Measurements from ENCODE around the gene CDC42EP5.

The CDC42EP5 gene

DNA sequence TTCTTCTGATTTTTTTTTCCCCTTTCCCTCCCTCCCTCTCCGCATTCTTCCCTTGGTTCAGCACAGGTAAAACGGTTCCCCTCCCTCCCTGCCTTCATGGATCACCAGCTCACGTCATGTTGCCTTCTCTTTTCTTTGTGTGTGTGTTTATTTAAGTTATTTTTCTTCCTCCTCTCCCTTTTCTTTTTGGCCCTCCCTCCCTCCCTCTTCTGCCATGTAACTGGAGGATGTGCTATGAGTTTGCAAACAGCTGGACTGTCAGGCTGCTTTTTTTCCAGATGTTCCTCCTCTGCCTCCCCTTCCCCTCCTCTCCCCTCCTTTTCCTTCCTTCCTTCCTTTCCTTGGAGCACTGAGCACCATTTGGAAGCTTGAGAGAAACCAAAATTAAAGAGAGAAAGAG lies 11.5 kb downstream of the CDC42EP5 start:
- DNase-seq, result no peak

DNA sequence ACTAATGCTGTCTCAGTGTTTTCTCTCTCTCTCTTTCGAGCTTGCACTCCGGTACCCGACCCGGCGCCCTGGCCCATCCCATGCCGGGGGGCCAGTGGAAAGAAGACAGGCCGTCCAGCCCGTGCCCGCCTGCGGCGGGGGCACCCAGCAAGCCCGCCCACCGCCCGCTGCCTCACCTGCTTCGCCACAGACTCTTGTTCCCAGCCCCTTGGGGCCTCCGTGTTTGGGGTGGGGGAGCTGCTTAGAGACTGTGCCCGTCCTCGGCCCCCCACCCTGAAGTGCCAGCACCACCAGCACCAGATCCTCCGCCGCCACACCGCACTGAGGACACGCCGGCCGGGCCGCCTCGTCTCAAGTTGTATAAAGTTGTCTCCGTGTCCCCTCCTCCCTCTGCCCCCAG lies 11.9 kb downstream of the CDC42EP5 start:
- no peak for DNase-seq

DNA sequence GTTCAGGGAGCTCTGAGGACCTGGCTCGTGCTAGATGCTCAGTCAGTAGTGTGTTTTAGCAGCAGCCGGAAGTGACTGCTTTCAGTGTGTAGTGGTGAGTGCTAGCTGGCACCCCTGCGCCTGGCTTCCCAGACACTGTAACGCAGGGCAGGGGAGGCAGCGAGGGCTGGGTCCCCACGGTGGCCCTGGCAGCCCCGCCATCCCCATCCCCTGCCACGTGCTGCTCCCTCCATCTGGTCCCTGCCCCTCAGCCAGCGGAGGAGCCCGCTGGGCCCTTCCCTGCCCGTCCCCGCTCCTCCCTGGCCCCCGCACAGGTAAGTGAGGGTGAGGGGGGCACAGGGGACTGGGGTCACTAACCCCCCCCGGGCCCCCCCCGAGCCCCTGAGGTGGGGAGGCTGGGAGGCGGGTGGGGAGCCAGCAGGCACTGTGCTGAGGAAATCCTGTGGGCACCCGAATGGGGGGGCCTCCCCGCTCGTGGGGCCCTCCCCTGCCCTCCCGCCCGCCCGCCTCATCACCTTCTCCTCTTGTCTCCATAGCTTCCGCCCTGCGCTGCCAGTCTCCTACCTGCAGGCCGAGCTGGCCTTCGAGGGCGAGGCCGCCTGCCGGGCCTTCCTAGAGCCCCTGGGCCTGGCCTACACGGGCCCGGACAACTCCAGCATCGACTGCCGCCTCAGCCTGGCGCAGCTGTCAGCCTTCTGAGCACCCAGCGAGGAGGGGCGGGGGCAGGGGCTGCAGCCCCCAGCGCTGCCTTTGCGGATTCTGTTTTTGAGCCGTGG lies 12.7 kb downstream of the CDC42EP5 start:
- no peak for DNase-seq

DNA sequence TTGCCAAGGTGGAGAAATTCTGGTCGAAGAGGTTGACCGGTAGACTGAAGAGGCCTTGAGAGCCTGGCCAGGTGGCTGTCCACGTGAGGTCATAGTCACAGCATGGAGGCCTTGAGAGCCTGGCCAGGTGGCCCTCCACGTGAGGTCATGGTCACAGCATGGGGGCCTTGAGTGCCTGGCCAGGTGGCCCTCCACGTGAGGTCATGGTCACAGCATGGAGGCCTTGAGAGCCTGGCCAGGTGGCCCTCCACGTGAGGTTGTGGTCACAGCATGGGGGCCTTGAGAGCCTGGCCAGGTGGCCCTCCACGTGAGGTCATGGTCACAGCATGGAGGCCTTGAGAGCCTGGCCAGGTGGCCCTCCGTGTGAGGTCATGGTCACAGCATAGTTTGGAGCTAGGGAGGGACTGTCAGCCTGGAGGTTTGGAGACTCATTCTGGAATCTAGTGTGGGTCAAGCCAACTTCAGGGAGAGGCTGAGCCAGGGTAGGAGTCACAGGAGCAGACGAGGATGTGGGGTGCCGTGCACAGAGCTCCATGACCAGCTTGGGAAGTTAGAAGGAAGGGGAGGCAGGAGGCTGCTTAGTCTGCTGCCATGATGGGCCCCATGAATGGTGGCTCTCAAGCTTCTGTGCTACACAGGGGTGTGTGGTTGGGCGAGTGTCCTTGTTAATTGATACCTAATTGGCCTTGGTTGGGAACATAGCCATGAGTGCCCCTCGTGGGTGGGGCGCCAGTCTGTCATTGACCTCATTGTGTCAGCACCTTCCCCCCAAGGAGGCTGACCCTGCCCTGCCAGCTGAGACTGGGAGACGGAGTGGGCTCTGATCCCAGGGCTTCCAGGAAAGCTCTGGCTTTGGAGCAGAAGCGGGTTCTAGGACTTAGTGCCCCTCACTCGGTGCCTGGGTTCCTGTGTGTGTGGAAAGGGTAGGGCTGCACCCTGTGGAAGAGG lies 13.5 kb downstream of the CDC42EP5 start:
- no peak for DNase-seq

DNA sequence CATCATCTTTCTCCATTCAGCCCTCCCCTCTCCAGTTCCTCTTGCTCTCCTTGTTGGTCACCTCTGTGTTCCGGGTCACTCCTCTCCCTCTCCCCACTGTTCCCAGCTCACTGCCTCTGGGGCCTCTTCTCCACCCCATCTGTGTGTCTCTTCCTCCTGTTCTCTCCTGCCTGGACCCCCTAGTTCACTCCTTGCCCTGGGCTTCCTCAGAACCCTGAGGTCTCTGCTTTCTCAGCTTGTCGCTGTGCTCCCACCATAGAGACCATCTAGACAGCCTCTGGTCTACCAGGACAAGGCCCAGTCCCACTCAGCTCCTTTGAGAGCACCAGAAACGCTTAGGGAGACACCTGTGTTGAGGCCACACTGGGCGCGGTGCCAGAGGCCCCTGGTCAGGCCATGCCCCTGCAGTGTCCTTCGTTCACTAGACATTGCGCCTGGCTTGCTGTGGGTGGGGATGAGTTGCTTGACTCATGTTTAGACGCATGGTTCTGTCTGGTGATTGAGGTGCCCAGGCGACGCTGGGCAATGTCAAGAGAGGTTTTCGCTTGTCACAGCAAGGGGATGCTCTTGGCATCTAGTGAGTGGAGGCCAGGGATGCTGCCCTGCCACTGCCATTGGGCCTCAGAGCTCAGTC lies 14.3 kb downstream of the CDC42EP5 start:
- no peak for DNase-seq

DNA sequence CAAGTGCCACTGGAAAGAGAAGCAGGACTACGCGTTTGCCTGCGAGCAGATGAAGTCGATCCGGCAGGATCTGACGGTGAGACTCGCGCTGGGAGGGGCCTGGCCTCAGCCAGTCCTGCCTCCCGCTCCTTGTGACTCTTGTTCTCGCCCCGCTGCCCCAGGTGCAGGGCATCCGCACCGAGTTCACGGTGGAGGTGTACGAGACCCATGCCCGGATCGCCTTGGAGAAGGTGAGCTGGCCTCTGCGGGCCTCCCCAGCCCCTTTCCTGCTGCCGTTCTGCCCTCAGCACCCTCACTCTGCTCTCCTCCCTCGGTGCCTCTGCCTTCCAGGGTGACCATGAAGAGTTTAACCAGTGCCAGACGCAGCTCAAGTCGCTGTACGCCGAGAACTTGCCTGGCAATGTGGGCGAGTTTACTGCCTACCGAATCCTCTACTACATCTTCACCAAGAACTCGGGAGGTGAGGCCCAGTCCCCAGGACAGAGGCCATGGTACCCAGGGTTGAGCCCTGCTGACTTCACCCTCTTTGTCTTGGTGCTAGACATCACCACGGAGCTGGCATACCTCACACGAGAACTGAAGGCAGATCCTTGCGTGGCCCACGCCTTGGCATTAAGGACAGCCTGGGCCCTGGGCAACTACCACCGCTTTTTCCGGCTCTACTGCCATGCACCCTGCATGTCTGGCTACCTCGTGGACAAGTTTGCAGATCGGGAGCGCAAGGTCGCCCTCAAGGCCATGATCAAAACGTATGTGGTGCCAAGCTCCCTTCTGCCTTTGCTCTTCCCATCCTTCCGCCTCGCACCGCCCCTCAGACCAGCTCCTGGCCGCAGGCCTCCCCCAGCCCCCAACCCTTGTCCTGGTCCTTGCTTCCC lies 15.1 kb downstream of the CDC42EP5 start:
- no peak for DNase-seq

DNA sequence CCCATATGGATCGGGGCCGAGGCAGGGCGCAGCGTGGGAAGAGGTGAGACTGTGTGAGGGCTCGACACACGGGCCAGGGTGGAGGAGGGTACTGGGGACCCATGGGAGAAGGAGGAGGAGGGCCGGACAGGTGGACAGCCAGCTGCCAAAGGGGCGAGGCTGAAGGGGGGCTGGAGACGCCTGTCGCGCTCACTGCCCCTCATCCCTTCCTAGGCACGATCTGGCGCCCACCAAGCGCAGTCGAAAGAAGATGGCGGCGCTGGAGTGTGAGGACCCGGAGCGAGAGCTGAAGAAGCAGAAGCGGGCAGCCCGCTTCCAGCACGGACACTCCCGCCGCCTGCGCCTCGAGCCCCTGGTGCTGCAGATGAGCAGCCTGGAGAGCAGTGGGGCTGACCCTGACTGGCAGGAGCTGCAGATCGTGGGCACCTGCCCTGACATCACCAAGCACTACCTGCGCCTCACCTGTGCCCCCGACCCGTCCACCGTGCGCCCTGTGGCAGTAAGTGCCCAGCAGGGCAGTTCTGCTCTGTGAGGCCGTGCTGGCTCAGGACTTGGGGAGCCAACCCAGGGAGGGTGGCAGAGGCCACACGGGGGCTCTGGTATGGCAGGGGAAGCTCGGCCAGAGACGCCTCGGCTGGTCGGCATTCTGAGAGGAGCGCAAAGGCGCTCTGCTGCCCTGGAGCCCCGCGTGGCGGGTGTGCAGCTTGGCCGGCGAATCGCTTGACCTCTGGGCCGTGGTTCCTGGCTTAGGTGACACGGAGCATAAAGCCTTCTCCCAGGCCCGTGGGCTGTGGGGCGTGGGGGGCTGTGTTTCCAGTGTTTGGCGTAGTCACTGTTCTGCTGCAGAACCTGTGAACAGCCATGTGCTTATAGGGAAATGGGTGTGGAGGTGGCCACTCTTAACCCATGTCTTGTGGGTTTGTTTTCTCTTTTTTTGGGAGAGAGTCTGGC lies 16.4 kb downstream of the CDC42EP5 start:
- no peak for DNase-seq

DNA sequence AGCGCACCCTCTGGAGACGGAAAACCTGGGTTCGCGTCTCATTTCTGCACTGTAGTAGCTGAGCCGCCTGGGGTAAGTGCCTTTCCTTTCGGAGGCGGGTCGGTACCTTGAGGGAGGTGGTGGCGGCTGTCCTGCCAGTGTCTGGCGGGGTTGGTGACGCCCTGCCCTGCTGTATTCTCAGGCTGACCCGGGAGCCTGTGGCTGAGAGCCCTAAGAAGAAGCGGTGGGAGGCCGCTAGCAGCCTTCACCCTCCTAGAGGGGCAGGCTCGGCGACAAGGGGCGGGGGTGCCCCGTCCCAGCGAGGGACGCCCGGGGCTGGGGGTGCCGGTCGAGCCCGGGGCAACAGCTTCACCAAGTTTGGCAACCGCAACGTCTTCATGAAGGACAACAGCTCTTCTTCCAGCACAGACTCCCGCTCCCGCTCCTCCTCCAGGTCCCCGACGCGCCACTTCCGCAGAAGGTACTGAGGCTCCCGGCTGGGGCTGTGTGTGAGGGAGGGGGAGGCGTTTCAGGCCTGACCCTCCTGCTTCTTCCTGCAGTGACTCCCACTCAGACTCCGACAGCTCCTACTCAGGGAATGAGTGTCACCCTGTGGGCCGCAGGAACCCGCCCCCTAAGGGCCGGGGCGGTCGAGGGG lies 17.2 kb downstream of the CDC42EP5 start:
- no peak for DNase-seq

DNA sequence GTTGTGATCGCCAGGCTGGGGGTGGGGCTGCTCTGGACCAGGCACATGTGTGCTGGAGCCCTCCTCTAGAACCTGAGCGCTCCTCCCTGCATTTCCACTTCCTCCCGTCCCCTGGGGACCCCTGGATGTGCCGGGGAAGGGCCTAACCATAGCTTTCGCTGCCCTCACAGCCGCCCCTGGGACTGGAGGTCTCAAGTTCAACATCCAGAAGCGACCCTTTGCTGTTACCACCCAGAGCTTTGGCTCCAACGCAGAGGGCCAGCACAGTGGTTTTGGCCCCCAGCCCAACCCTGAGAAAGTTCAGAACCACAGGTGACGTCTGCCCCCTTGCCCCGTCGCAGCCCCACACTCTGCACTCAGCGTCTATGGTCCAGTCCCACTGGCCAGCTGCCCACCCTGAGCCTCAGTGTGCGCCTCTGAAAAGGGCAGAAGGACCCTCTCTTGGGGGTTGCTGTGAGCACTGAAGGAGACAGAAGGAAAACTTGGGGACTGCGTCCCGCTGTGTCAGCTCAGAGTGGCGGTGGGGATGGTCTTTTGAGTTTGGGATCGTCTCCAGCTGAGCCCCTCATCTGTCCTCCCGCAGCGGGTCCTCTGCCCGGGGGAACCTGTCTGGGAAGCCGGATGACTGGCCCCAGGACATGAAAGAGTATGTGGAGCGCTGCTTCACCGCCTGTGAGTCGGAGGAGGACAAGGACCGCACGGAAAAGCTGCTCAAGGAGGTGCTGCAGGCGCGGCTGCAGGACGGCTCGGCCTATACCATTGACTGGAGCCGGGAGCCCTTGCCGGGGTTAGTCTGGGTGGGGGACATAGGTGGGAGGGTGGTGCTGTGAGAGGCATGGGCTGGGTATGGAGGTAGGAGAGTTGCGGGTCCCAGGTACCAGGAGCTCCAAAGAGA lies 18.1 kb downstream of the CDC42EP5 start:
- DNase-seq, result no peak

DNA sequence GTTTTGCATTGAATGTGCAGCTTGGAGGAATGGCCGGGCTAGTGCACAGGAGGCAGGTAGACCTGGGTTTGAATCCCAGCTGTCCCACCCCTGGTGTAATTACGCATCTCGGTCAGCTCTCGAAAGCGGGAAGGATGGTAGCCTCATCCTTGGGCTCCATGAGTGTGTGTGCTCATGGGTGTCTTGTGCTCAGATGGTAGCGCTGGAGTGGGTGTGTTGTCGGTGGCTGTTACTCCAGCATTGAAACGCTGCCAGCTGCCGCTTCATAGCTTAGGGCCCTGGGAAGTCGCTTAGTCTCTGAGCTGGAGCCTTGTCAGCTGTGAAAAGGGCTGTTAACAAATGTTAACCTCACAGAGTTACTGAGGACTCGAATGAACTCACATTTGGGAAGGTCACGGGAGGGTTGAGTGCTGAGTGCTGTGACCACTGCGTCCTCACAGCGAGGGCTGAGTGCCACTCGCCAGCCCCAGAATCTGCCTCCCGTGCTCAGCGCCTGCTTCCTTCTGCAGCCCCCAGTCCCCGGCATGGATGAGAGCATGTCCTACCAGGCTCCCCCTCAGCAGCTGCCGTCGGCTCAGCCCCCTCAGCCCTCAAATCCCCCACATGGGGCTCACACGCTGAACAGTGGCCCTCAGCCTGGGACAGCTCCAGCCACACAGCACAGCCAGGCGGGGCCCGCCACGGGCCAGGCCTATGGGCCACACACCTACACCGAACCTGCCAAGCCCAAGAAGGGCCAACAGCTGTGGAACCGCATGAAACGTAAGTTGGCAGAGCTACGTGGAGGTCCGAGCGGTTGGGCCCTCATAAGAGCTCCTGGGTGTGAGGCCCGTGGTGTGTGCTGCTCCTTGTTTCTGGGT lies 18.9 kb downstream of the CDC42EP5 start:
- no peak for DNase-seq

DNA sequence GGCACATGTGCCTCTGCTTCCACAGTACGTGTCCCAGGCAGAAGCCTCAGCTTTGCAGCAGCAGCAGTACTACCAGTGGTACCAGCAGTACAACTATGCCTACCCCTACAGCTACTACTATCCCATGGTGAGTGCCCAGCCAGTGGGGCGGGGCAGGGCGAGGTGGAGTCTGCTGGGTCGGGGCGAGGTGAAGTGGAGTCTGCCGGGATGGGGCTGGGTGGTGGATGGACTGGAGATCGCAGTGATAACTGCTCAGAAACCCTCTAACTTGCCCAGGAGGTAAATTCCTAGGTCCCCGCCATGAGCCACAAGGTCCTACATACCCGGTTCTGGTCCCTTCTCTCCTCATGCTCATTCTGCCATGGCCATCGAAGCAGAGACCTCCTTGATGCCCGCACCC lies 20.5 kb downstream of the CDC42EP5 start:
- DNase-seq, result no peak

DNA sequence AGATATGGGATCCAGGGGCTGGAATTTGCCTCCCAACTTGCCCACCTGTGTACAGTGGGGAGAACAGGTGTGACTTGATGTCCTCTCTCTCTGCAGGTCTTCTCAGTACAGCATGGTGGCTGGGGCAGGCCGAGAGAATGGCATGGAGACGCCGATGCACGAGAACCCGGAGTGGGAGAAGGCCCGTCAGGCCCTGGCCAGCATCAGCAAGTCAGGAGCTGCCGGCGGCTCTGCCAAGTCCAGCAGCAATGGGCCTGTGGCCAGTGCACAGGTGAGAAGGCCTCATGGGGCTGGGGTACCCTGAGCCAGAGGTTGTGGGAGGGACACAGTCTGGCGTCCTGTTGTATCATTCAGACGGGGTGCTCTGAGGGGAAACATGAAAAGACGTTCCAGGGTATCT lies 21.1 kb downstream of the CDC42EP5 start:
- no peak for DNase-seq

DNA sequence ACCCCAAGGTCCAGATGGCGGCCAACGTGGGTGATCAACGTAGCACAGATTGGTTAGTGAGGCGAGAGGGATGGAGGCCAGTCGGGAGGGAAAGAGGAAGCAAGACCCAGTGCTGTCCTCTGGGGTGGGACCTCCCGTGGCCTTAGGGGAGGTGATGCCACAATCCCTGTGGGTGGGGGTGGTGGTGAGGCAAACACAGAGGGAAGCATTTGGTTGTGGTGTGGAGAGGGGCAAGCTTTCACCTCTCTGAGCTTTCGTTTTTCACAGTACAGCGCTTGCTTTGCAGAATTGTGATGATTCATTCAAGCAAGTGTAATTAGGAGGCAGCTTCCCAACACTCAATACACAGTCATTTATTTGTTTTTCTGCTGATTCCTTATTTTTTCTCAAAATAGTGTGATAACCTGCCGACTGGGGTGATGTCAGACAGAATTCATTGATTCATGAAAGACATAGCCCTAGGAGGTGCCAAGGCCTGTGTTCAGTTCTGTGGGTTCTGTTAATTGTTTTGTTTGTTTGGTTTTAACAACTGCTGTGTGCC lies 21.7 kb downstream of the CDC42EP5 start:
- DNase-seq, result peak in 1 of 2 donors; percentile 25

DNA sequence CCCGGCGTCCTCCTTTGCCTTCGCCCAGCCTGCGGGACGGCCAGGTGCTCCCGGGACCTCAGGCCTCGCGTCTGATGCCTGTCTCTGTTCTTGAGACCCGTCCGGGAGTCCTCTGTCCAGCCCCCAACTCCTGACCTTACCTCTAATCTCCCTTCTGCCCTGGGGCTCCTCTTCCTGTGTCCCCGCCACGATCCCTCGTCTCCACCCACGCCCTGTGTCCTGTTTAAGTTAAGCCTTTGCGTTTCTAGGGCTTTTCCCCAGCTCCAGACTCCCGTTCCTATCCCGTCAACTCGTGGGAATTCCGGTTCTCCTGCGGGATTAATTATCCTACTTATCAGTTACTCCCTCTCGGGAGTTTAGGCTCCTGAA lies 23.4 kb downstream of the CDC42EP5 start:
- no peak for DNase-seq

DNA sequence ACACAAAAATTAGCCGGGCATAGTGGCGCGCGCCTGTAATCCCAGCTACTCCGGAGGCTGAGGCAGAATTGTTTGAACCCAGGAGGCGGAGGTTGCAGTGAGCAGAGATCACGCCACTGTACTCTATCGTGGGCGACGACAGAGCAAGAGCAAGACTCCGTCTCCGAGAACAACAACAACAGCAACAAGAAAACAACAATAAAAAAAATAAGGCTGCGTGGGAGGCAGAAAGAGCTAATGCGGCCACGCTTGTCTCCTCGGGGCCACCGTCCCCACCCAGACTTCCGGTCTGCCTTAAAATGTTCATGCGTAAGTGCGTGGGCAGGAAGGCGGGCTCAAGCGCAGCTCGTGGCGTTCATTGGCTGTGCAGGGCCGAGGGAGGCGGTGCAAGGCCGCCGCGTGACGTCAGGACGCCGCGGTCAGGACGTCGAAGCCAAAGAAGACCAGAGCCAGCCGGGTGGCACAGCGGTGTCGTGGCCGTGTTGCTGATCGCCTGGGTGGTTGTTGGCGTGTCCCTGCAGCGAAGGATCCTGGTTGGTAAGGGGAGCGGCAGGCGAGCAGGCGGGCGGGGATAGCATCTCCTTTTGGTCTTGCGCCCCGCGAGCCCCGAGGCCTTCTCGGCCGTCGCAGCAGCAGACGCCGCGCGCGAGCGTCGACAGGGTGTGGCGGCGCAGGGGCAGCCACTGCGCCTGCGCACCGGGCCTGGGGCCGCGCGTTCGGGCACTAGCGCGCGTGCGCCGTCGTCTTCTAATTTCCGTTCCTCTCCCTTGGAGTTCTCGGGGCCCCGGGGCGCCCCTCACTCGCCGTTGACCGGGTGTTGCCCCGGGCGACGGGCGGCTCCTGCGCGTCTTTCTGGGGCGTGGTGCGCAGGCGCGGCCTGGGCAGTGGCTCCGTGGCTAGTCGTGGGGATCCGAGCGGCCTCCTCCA lies 24.1 kb downstream of the CDC42EP5 start, which contains the start of gene LENG8:
Gene LENG8, plus strand, starts transcription at position 426 of the 927 bp plus-strand sequence. CDS start 2,146 bp downstream, outside the sequence.
- DNase-seq, result peak; percentile 96 to 98

DNA sequence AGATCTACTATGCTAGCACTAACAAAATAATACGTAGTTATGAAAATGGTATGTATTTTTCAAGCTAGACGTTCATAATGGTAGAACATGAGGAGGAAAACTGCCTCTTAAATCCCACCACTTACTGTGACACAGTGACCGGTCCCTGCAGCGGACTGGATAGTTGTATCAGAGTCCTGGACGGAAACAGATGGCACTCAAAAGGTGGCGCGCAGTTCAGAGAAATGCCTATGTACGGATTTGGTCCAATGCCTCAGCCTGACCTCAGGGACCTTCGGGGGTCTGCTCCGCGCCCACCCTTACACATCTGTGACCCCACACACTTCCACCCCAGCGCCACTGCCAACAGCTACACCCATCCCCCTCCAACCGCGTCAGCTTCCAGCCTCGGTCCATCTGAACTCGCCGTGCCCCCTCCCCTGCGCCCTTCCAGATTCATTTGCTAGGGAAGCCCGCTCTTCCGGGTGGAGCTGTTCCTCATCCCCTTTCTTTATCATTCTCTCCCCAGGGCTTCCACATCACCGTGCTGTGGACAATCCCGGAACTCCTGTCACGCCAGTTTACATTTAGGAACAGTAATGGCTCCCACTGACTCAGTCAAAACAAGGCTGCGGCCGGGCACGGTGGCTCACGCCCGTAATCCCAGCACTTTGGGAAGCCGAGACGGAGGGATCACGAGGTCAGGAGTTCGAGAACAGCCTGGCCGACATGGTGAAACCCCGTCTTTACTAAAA lies 24.9 kb downstream of the CDC42EP5 start:
- DNase-seq, result peak; percentile 34 to 74
